Neural cell (in vitro differentiated cells): ENCODE measurements around the gene NECTIN1. TPM values are rescaled to one million over a fixed set of nuclear protein-coding genes. Genes with fewer than 3 reads are reported as not detected.

Experiments used
- H2AFZ ChIP-seq: fragments of 200-600, 300-800 bp; sonication (generic), shearing (Covaris generic); 2 replicates; pipeline ENCODE4 v1.6.0; 2014; ENCODE audit warnings: low read depth, mild to moderate bottlenecking, antibody characterized with exemption, low read length, moderate library complexity
- H3F3A ChIP-seq: fragments of 200-600 bp; shearing (Covaris generic); 2 replicates; pipeline ENCODE4 v1.6.1; 2016; ENCODE audit warnings: mild to moderate bottlenecking, moderate library complexity, mixed read lengths, antibody characterized with exemption, low read length; ENCODE audit not compliant: insufficient read depth, poor library complexity, severe bottlenecking
- H3K27ac ChIP-seq: fragments of 200-600, 300-800 bp; sonication (generic), shearing (Covaris generic); 2 replicates; pipeline ENCODE4 v1.5.1; 2014; ENCODE audit warnings: mild to moderate bottlenecking, low read length, moderate library complexity
- H3K27me3 ChIP-seq: fragments of 300-800, 200-600 bp; sonication (generic), shearing (Covaris generic); 2 replicates; pipeline ENCODE4 v1.6.0; 2014; ENCODE audit warnings: mild to moderate bottlenecking, low read depth, low read length, moderate library complexity; ENCODE audit not compliant: insufficient read depth
- H3K36me3 ChIP-seq: fragments of 300-800, 200-600 bp; sonication (generic), shearing (Covaris generic); 2 replicates; pipeline ENCODE4 v1.5.1; 2014; ENCODE audit warnings: mild to moderate bottlenecking, antibody characterized with exemption, low read length, moderate library complexity; ENCODE audit not compliant: insufficient read depth
- H3K4me2 ChIP-seq: fragments of 300-800, 200-600 bp; sonication (generic), shearing (Covaris generic); 2 replicates; pipeline ENCODE4 v1.6.0; 2014; ENCODE audit warnings: mild to moderate bottlenecking, low read length
- H3K4me3 ChIP-seq: fragments of 300-800, 200-600 bp; sonication (generic), shearing (Covaris generic); 2 replicates; pipeline ENCODE4 v1.5.1; 2014; ENCODE audit warnings: mild to moderate bottlenecking, low read length, moderate library complexity
- H3K79me2 ChIP-seq: fragments of 200-600 bp; shearing (Covaris generic); replicated peaks from 2 replicates; pipeline ENCODE4 v1.6.0; 2014; ENCODE audit warnings: mild to moderate bottlenecking, low read length, moderate library complexity; ENCODE audit not compliant: insufficient read depth
- H3K9ac ChIP-seq: fragments of 300-800, 200-600 bp; sonication (generic), shearing (Covaris generic); 2 replicates; pipeline ENCODE4 v1.6.1; 2016; ENCODE audit warnings: mild to moderate bottlenecking, low read length, mixed read lengths
- H3K9me2 ChIP-seq: fragments of 200-600 bp; shearing (Covaris generic); 2 replicates; pipeline ENCODE4 v1.6.1; 2016; ENCODE audit warnings: mild to moderate bottlenecking, low read length, mixed read lengths; ENCODE audit not compliant: insufficient read depth
- H3K9me3 ChIP-seq: fragments of 200-600, 300-800 bp; sonication (generic), shearing (Covaris generic); 2 replicates; pipeline ENCODE4 v1.6.1; 2016; ENCODE audit warnings: mild to moderate bottlenecking, mixed run types, low read length, moderate library complexity, mixed read lengths
- H4K20me1 ChIP-seq: fragments of 200-600 bp; shearing (Covaris generic); 2 replicates; pipeline ENCODE4 v1.6.1; 2016; ENCODE audit warnings: mild to moderate bottlenecking, mixed run types; ENCODE audit not compliant: insufficient read depth
- EP300 ChIP-seq: fragments of 450-650 bp; conservative IDR thresholded peaks from 2 replicates; pipeline ENCODE4 v1.6.1; 2014; ENCODE audit warnings: antibody characterized with exemption, mild to moderate bottlenecking, moderate library complexity; ENCODE audit not compliant: poor library complexity, severe bottlenecking
- EZH2 ChIP-seq: fragments of 200-600, 300-800 bp; shearing (Covaris generic), sonication (generic); IDR thresholded peaks from 2 replicates; pipeline ENCODE4 v1.6.1; 2014; ENCODE audit warnings: antibody characterized with exemption, low read length, borderline replicate concordance, mild to moderate bottlenecking; ENCODE audit not compliant: insufficient read depth, poor library complexity, severe bottlenecking
- MXI1 ChIP-seq: fragments of 450-650 bp; conservative IDR thresholded peaks from 2 replicates; pipeline ENCODE4 v1.6.1; 2014; ENCODE audit warnings: antibody characterized with exemption, mild to moderate bottlenecking; ENCODE audit not compliant: poor library complexity, severe bottlenecking
- POLR2AphosphoS5 ChIP-seq: IDR thresholded peaks from 2 replicates; pipeline ENCODE4 v1.6.1; 2012
- RAD21 ChIP-seq: fragments of 450-650 bp; conservative IDR thresholded peaks from 2 replicates; pipeline ENCODE4 v1.6.1; 2014; ENCODE audit warnings: antibody characterized with exemption, mild to moderate bottlenecking, moderate library complexity
- SMC3 ChIP-seq: fragments of 450-650 bp; conservative IDR thresholded peaks from 2 replicates; pipeline ENCODE4 v1.6.1; 2014; ENCODE audit warnings: antibody characterized with exemption, mild to moderate bottlenecking, moderate library complexity; ENCODE audit not compliant: poor library complexity
- TAF1 ChIP-seq: IDR thresholded peaks from 2 replicates; pipeline ENCODE4 v1.6.1; 2012; ENCODE audit warnings: low read depth
- polyA plus RNA-seq: library from polyadenylated mRNA; depleted of rRNA; stranded (reverse); fragments of >200 nt; gene quantifications from 2 replicates; pipeline ENCODE4 v1.2.3, GENCODE V29; 2014
- TF ChIP-seq, protein P1 (sequence below): IDR thresholded peaks from 2 replicates; pipeline ENCODE4 v1.6.1; 2012; ENCODE audit warnings: borderline replicate concordance
- TF ChIP-seq, protein P2 (sequence below): fragments of 450-650 bp; IDR thresholded peaks from 2 replicates; pipeline ENCODE4 v1.5.1; 2014; ENCODE audit warnings: antibody characterized with exemption, mild to moderate bottlenecking, moderate library complexity; ENCODE audit not compliant: poor library complexity, severe bottlenecking

The NECTIN1 gene
- polyA plus RNA-seq, 1 donor from 2014 or later, result 5.6 TPM

DNA sequence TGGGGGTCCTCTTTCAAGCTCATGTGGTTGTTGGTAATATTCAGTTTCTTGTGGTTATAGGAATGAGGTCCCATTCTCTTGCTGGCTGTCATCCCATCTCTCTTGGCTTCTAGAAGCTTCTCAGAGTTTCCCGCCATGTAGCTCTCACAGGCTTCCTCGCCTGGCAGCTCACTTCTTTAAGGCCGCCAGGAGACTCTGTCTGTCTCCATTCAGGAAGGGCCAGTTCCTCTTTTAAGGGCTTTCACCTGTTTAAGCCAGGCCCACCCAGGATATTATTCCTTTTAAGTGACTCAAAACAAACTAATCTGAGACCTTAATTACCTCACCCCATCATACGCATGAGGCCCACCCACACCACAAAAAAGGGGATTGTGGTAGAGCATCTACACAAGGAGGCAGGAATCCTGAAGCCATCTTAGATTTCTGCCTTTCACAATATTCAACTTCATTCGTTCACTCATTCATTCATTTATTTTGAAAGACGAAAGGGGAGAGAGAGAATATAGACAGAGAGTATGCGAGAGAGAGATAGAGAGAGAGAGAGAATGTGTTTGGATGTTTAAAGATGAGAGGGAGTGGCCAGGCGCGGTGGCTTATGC lies 42.3 kb upstream of the NECTIN1 start:
- Histone ChIP-seq H3K9ac (no peak overlapping the region), H3K27ac (no peak overlapping the region), H3K36me3 (no peaks in the 10 kb centered on the region), H3K9me3 (no peaks in the 10 kb centered on the region), H2AFZ (no peak overlapping the region), H3K4me2 (no peak overlapping the region), H3K79me2 (no peaks in the 10 kb centered on the region), H3K9me2 (no peaks in the 10 kb centered on the region), H3K27me3 (peaks cover 7% of the 10 kb centered on the region), H3K4me3 (no peak overlapping the region), H4K20me1 (no peaks in the 10 kb centered on the region), H3F3A (no peaks in the 10 kb centered on the region)
- TF ChIP-seq SMC3 (no peak), EZH2 (no peak), EP300 (no peak), TAF1 (no peak), POLR2AphosphoS5 (no peak), RAD21 (no peak), MXI1 (no peak)
- TF ChIP-seq, protein P1, sequence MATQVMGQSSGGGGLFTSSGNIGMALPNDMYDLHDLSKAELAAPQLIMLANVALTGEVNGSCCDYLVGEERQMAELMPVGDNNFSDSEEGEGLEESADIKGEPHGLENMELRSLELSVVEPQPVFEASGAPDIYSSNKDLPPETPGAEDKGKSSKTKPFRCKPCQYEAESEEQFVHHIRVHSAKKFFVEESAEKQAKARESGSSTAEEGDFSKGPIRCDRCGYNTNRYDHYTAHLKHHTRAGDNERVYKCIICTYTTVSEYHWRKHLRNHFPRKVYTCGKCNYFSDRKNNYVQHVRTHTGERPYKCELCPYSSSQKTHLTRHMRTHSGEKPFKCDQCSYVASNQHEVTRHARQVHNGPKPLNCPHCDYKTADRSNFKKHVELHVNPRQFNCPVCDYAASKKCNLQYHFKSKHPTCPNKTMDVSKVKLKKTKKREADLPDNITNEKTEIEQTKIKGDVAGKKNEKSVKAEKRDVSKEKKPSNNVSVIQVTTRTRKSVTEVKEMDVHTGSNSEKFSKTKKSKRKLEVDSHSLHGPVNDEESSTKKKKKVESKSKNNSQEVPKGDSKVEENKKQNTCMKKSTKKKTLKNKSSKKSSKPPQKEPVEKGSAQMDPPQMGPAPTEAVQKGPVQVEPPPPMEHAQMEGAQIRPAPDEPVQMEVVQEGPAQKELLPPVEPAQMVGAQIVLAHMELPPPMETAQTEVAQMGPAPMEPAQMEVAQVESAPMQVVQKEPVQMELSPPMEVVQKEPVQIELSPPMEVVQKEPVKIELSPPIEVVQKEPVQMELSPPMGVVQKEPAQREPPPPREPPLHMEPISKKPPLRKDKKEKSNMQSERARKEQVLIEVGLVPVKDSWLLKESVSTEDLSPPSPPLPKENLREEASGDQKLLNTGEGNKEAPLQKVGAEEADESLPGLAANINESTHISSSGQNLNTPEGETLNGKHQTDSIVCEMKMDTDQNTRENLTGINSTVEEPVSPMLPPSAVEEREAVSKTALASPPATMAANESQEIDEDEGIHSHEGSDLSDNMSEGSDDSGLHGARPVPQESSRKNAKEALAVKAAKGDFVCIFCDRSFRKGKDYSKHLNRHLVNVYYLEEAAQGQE, result no peak
- TF ChIP-seq, protein P2, sequence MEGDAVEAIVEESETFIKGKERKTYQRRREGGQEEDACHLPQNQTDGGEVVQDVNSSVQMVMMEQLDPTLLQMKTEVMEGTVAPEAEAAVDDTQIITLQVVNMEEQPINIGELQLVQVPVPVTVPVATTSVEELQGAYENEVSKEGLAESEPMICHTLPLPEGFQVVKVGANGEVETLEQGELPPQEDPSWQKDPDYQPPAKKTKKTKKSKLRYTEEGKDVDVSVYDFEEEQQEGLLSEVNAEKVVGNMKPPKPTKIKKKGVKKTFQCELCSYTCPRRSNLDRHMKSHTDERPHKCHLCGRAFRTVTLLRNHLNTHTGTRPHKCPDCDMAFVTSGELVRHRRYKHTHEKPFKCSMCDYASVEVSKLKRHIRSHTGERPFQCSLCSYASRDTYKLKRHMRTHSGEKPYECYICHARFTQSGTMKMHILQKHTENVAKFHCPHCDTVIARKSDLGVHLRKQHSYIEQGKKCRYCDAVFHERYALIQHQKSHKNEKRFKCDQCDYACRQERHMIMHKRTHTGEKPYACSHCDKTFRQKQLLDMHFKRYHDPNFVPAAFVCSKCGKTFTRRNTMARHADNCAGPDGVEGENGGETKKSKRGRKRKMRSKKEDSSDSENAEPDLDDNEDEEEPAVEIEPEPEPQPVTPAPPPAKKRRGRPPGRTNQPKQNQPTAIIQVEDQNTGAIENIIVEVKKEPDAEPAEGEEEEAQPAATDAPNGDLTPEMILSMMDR, result no peak

DNA sequence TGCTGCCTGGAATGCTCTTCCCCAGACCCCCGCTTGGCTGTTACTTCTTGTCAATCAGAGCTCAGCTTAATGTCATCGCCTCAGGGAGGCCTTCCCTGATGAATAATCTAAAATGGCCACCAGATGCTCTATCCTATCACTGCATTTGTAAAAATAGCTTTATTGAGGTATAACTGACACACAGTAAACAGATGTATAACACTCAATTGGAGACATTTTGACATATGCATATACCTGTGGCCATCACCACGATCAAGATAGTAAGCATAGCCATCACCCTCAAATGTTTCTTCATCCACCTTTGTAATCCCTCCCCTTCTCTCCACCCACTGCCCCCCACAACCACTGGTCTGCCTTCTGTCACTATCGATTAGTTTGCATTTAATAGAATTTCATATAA lies 36.6 kb upstream of the NECTIN1 start:
- no peak overlapping the region for H3K4me3 ChIP-seq
- no peaks in the 10 kb centered on the region for H3K27me3 ChIP-seq
- no peak overlapping the region for H3K4me2 ChIP-seq
- TF ChIP-seq, protein P2, result no peak
- TF ChIP-seq RAD21, result no peak
- no peak for TF ChIP-seq MXI1
- no peak for TF ChIP-seq EP300
- TF ChIP-seq SMC3, result no peak
- no peak for TF ChIP-seq EZH2
- no peak for TF ChIP-seq TAF1
- TF ChIP-seq POLR2AphosphoS5, result no peak
- TF ChIP-seq, protein P1, result no peak
- H3K9me3 ChIP-seq, result no peaks in the 10 kb centered on the region
- H3K79me2 ChIP-seq, result no peaks in the 10 kb centered on the region
- H3F3A ChIP-seq, result no peaks in the 10 kb centered on the region
- H4K20me1 ChIP-seq, result no peaks in the 10 kb centered on the region
- H3K36me3 ChIP-seq, result no peaks in the 10 kb centered on the region
- H2AFZ ChIP-seq, result no peak overlapping the region
- H3K9ac ChIP-seq, result no peak overlapping the region
- H3K27ac ChIP-seq, result no peak overlapping the region
- no peaks in the 10 kb centered on the region for H3K9me2 ChIP-seq
